HepG2 (cell line): Measurements from ENCODE around the gene POLR2B. TPM values are rescaled to one million over a fixed set of nuclear protein-coding genes. Genes with fewer than 3 reads are reported as not detected.

ENCODE experiments used
- BCLAF1 ChIP-seq: fragments of 450-650 bp; IDR thresholded peaks from 2 replicates; pipeline ENCODE4 v1.6.1; 2017; ENCODE audit warnings: mild to moderate bottlenecking
- BRD4 ChIP-seq: sonication (generic); formaldehyde crosslinking; IDR thresholded peaks from 2 replicates; pipeline ENCODE4 v1.4.0; 2020; ENCODE audit warnings: missing genetic modification reagents
- CC2D1A ChIP-seq: sonication (generic); formaldehyde crosslinking; IDR thresholded peaks from 2 replicates; pipeline ENCODE4 v1.8.1; 2023; ENCODE audit warnings: mild to moderate bottlenecking, missing genetic modification reagents
- FOXJ3 ChIP-seq: sonication (generic); formaldehyde crosslinking; IDR thresholded peaks from 2 replicates; pipeline ENCODE4 v1.4.0; 2020; ENCODE audit warnings: missing genetic modification reagents, mild to moderate bottlenecking, borderline replicate concordance
- GTF3A ChIP-seq: sonication (generic); formaldehyde crosslinking; conservative IDR thresholded peaks from 2 replicates; pipeline ENCODE4 v1.4.0; 2020; ENCODE audit warnings: mild to moderate bottlenecking, missing genetic modification reagents
- HNF4G ChIP-seq, 2 experiments: sonication (generic) in 1 of 2; formaldehyde crosslinking in 1 of 2; IDR thresholded peaks; 2 replicates each; pipeline versions ENCODE4 v1.4.0 to v1.6.1; 2011 to 2020; ENCODE audit warnings: borderline replicate concordance in 2 of 2, low read depth in 2 of 2, mild to moderate bottlenecking in 2 of 2, low read length in 1 of 2, missing genetic modification reagents in 1 of 2, moderate library complexity in 1 of 2
- KDM5A ChIP-seq: fragments of 200-600 bp; sonication (generic); IDR thresholded peaks from 2 replicates; pipeline ENCODE4 v1.7.0; 2018; ENCODE audit warnings: antibody characterized with exemption, mild to moderate bottlenecking, low read length, borderline replicate concordance
- MAFK ChIP-seq, 2 experiments: IDR thresholded peaks in 1 of 2; conservative IDR thresholded peaks in 1 of 2; 2 replicates each; pipeline ENCODE4 v1.6.1; 2011; ENCODE audit warnings: improper control_type of control experiment in 2 of 2, low read length in 2 of 2
- POGZ ChIP-seq: sonication (generic); formaldehyde crosslinking; IDR thresholded peaks from 2 replicates; pipeline ENCODE4 v1.4.0; 2020; ENCODE audit warnings: mild to moderate bottlenecking, missing genetic modification reagents
- POLR2AphosphoS5 ChIP-seq: IDR thresholded peaks from 2 replicates; pipeline ENCODE4 v1.6.1; 2012; ENCODE audit warnings: low read depth, low read length
- RBFOX2 ChIP-seq: fragments of 200-400 bp; formaldehyde crosslinking; IDR thresholded peaks from 2 replicates; pipeline ENCODE4 v1.6.1; 2017; ENCODE audit warnings: low read depth, mild to moderate bottlenecking, low read length
- SOX5 ChIP-seq: IDR thresholded peaks from 2 replicates; pipeline ENCODE4 v1.6.1; 2016; ENCODE audit warnings: borderline replicate concordance
- ZBTB7A ChIP-seq: sonication (generic); formaldehyde crosslinking; IDR thresholded peaks from 2 replicates; pipeline ENCODE4 v1.8.0; 2022; ENCODE audit warnings: mild to moderate bottlenecking, missing genetic modification reagents
- ZFAT ChIP-seq: sonication (generic); formaldehyde crosslinking; conservative IDR thresholded peaks from 2 replicates; pipeline ENCODE4 v1.8.1; 2023; ENCODE audit warnings: missing genetic modification reagents, inconsistent platforms
- ZNF12 ChIP-seq: sonication (generic); formaldehyde crosslinking; IDR thresholded peaks from 2 replicates; pipeline ENCODE4 v1.5.0; 2020; ENCODE audit warnings: missing genetic modification reagents
- ZNF224 ChIP-seq: sonication (generic); formaldehyde crosslinking; IDR thresholded peaks from 2 replicates; pipeline ENCODE4 v1.5.0; 2020; ENCODE audit warnings: mild to moderate bottlenecking, missing genetic modification reagents
- ZNF510 ChIP-seq: sonication (generic); formaldehyde crosslinking; IDR thresholded peaks from 2 replicates; pipeline ENCODE4 v1.4.0; 2020; ENCODE audit warnings: low read depth, mild to moderate bottlenecking, missing genetic modification reagents
- ZNF672 ChIP-seq: sonication (generic); formaldehyde crosslinking; IDR thresholded peaks from 2 replicates; pipeline ENCODE4 v1.8.1; 2022; ENCODE audit warnings: missing genetic modification reagents
- ZNF780A ChIP-seq: sonication (generic); formaldehyde crosslinking; IDR thresholded peaks from 2 replicates; pipeline ENCODE4 v1.8.0; 2022; ENCODE audit warnings: mild to moderate bottlenecking, missing genetic modification reagents, moderate library complexity
- polyA plus RNA-seq, 8 experiments: library from polyadenylated mRNA; depleted of rRNA in 3 of 8; stranded (reverse) in 7 of 8; unstranded in 1 of 8; fragments of >200 nt; fragmentation: Illumina TruSeq in 4 of 8; extraction: Trizol in 4 of 8; gene quantifications; 2 replicates each; pipeline versions ENCODE4 v1.2.1 to v1.2.3, GENCODE V29; 2011 to 2016; ENCODE audit warnings: low read depth in 4 of 8, missing spikeins in 1 of 8, mixed read lengths in 1 of 8; ENCODE audit not compliant: insufficient read depth in 1 of 8
- total RNA-seq, 5 experiments: library from RNA; depleted of rRNA; stranded (reverse); fragments of >200 nt; fragmentation: Illumina TruSeq; extraction: Trizol; gene quantifications; 2 replicates each; pipeline ENCODE4 v1.2.3, GENCODE V29; 2016; ENCODE audit warnings: low read depth in 1 of 5
- TF ChIP-seq, protein P1 (sequence below): sonication (generic); formaldehyde crosslinking; IDR thresholded peaks from 2 replicates; pipeline ENCODE4 v1.5.0; 2020; ENCODE audit warnings: mild to moderate bottlenecking, missing genetic modification reagents
- TF ChIP-seq, protein P2 (sequence below): sonication (generic); formaldehyde crosslinking; IDR thresholded peaks from 2 replicates; pipeline ENCODE4 v1.5.0; 2020; ENCODE audit warnings: missing genetic modification reagents, mild to moderate bottlenecking, borderline replicate concordance
- TF ChIP-seq, protein P3 (sequence below), 2 experiments: sonication (generic) in 1 of 2; formaldehyde crosslinking in 1 of 2; IDR thresholded peaks; 2 replicates each; pipeline versions ENCODE4 v1.4.0 to v1.6.1; 2016 to 2020; ENCODE audit warnings: borderline replicate concordance in 1 of 2, low read depth in 1 of 2, mild to moderate bottlenecking in 1 of 2, missing genetic modification reagents in 1 of 2

POLR2B gene
- total and polyA plus RNA-seq, 2 of the 13 experiments (the other 11 are each of a cell fraction or from before 2014, with no cell fraction given) = 70.6 to 116 TPM

- TF ChIP-seq ZNF510 (CRISPR knock-in tag) (peak; percentile 58; the same call in 1 of the 2 replicates), ZNF672 (CRISPR knock-in tag) (no peak), ZNF12 (CRISPR knock-in tag) (no peak), ZBTB7A (CRISPR knock-in tag) (no peak), MAFK (conservative IDR thresholded peaks at IDR 0.05 in 1 of 2, IDR thresholded peaks at IDR 0.05 in 1 of 2; ENCODE audit: low read length in 2 of 2) (no peak), HNF4G (IDR thresholded peaks at IDR 0.05; ENCODE audit: borderline replicate concordance, low read depth, low read length) (no peak), HNF4G (CRISPR knock-in tag; IDR thresholded peaks at IDR 0.05; ENCODE audit: borderline replicate concordance, low read depth) (no peak), SOX5 (CRISPR knock-in tag) (no peak), CC2D1A (CRISPR knock-in tag) (no peak), POGZ (no peak; the same call in 1 of the 2 replicates), GTF3A (CRISPR knock-in tag) (no peak), BCLAF1 (no peak), ZNF780A (CRISPR knock-in tag) (no peak), BRD4 (no peak), RBFOX2 (peak; percentile 40; the same call in 1 of the 2 replicates), KDM5A (no peak), ZFAT (CRISPR knock-in tag) (no peak), POLR2AphosphoS5 (no peak), FOXJ3 (CRISPR knock-in tag) (no peak), ZNF224 (CRISPR knock-in tag) (no peak)
- TF ChIP-seq, protein P1, sequence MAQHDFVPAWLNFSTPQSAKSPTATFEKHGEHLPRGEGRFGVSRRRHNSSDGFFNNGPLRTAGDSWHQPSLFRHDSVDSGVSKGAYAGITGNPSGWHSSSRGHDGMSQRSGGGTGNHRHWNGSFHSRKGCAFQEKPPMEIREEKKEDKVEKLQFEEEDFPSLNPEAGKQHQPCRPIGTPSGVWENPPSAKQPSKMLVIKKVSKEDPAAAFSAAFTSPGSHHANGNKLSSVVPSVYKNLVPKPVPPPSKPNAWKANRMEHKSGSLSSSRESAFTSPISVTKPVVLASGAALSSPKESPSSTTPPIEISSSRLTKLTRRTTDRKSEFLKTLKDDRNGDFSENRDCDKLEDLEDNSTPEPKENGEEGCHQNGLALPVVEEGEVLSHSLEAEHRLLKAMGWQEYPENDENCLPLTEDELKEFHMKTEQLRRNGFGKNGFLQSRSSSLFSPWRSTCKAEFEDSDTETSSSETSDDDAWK = no peak
- TF ChIP-seq, protein P2, sequence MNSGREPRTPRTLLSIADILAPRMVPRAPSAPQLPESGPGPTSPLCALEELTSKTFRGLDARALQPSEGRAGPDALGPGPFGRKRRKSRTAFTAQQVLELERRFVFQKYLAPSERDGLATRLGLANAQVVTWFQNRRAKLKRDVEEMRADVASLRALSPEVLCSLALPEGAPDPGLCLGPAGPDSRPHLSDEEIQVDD (CRISPR knock-in tag) = no peak
- TF ChIP-seq, protein P3, sequence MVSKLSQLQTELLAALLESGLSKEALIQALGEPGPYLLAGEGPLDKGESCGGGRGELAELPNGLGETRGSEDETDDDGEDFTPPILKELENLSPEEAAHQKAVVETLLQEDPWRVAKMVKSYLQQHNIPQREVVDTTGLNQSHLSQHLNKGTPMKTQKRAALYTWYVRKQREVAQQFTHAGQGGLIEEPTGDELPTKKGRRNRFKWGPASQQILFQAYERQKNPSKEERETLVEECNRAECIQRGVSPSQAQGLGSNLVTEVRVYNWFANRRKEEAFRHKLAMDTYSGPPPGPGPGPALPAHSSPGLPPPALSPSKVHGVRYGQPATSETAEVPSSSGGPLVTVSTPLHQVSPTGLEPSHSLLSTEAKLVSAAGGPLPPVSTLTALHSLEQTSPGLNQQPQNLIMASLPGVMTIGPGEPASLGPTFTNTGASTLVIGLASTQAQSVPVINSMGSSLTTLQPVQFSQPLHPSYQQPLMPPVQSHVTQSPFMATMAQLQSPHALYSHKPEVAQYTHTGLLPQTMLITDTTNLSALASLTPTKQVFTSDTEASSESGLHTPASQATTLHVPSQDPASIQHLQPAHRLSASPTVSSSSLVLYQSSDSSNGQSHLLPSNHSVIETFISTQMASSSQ (IDR thresholded peaks at IDR 0.05; ENCODE audit: low read depth) = no peak
- TF ChIP-seq, protein P3 (CRISPR knock-in tag; IDR thresholded peaks at IDR 0.05; ENCODE audit: borderline replicate concordance) = no peak
Observed at GRCh38 chr4:56976837-56977320, 1.8 kb upstream of the POLR2B start (continued).
